Measurements from ENCODE around the gene STX16. TPM values are rescaled to one million over a fixed set of nuclear protein-coding genes. Genes with fewer than 3 reads are reported as not detected.

Gene STX16
- total RNA-seq, 1 donor from 2014 or later = 57.0 TPM

DNA sequence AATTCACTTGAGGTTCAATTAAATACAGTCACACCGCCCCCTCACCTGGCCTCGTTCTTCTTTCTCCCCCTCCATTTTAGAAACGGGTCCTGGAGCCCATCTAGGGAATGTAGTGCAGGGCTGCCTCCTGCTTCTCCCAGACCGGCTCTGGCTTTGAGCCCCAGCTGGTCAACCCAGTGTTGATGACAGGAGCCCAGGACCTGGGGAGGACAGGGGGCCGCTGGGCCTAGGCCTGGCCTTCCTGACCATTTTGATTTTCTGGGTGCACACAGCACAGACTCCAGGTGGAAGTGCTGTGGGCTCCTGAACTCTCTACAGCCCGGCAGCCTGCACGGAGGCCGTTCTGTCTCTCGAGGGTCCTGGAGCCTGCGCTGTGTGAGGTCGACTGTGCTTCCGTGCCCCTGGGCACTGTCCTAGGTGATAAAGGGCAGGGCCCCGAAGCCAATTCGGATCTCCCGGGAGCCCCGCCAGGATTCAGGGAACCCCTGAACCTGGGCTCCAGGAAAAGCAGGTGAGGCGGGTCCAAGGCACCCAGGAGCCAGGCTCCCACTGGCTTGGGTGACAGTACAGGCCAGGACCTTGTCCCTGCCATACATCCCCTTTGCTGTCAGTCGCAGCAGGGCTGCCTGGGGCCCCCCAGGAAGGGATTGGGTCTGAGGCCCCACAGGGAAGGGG lies 64.9 kb downstream of the STX16 start:
- Histone ChIP-seq H3K4me1 (no peaks in the 10 kb centered on the region), H3K27ac (no peak overlapping the region), H3K36me3 (no peaks in the 10 kb centered on the region), H3K27me3 (peaks cover 9% of the 10 kb centered on the region), H3K4me3 (no peak overlapping the region), H3K9me3 (no peaks in the 10 kb centered on the region)
- TF ChIP-seq, protein P1, sequence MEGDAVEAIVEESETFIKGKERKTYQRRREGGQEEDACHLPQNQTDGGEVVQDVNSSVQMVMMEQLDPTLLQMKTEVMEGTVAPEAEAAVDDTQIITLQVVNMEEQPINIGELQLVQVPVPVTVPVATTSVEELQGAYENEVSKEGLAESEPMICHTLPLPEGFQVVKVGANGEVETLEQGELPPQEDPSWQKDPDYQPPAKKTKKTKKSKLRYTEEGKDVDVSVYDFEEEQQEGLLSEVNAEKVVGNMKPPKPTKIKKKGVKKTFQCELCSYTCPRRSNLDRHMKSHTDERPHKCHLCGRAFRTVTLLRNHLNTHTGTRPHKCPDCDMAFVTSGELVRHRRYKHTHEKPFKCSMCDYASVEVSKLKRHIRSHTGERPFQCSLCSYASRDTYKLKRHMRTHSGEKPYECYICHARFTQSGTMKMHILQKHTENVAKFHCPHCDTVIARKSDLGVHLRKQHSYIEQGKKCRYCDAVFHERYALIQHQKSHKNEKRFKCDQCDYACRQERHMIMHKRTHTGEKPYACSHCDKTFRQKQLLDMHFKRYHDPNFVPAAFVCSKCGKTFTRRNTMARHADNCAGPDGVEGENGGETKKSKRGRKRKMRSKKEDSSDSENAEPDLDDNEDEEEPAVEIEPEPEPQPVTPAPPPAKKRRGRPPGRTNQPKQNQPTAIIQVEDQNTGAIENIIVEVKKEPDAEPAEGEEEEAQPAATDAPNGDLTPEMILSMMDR (IDR thresholded peaks at IDR 0.05) = no peak
- DNase-seq (peak; percentile 59), ATAC-seq (no peak)
- intact Hi-C loops (cut with DNase I) = no loop called here

DNA sequence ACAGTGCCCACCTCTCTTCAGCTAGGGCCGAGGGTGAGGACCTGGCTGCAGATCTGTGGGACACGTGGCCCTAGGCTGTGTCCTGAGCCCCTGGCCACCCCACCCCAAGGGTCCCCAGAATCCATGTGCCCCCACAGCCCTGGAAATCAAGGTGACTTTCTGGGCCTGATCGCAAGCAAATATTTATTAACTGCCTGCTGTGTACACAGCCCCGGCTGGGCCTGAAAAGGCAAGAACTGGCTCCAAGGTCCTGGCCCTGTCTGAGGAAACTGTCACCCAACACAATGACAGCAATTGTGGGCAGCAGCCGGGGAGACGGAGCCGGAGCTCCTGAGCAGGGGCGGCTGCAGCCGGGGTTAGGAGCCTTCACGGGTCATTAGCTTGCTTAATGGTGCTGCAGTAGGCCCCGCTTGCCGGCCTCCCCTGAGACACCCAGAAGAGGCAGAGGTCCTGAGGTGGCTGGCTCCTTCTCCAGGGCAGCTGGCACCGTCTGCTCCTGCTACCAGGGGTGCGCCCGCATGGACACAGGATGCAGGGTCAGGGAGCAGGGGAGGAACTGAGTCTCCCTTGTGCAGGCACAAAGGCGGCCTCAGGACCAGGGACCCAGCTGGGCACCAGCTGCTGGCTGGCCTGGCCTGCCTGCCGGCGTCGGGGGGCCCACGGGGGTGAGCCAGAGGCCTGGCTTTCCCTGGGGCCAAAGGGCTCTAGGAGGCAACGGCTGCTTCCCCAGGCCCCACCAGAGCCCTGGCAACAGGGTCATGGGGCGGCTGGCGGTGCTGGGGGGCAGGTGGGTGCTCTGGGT lies 65.6 kb downstream of the STX16 start:
- DNase-seq = no peak
- no peak for ATAC-seq
- intact Hi-C loops (cut with DNase I) = no loop called here
- Histone ChIP-seq H3K27ac (no peak overlapping the region), H3K27me3 (peaks cover 11% of the 10 kb centered on the region), H3K36me3 (no peaks in the 10 kb centered on the region), H3K9me3 (no peaks in the 10 kb centered on the region), H3K4me3 (no peak overlapping the region), H3K4me1 (no peaks in the 10 kb centered on the region)
- TF ChIP-seq, protein P1 (IDR thresholded peaks at IDR 0.05) = no peak

DNA sequence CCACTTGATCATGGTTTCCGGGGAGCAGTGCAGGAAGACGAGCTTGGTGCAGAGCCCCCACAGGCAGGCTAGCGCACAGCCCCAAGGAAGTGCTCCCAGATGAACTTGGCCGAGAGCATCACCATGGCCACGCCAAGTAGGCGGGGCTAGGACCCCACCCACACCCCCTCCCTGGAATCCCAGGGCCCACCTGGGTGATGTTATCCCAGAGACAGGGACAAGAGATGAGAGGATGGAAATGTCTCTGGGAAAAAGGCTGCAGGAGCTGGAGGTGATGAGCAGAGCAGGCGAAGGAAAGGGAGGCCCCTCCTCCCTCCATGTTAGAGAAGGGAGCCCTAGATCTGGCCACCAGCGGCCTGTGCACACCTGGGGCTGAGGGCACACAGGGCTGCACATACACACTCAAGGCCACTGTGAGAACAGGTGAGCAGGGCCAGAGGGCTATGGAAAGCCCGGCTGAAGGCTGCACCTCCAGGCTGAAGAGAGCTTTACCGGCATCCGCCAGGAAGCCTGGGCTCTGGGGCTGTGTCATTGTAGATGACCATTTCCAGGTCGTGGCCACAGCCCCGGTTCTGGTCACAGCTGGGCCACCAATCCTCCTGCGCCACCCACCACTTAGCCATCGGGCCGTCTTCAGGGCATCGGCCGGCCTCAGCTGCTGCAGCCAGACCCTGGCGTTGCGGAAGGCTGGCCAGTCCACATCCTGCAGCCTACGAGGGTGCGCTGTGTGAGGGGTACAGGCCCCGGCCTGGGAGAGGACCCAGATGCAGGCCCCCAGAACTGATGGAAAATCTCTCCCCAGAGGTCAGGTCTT lies 66.4 kb downstream of the STX16 start:
- no peak overlapping the region for H3K27ac ChIP-seq
- H3K4me1 ChIP-seq = no peaks in the 10 kb centered on the region
- H3K9me3 ChIP-seq = no peaks in the 10 kb centered on the region
- no peak overlapping the region for H3K4me3 ChIP-seq
- ATAC-seq = no peak
- peaks cover 19% of the 10 kb centered on the region for H3K27me3 ChIP-seq
- TF ChIP-seq, protein P1 (IDR thresholded peaks at IDR 0.05) = no peak
- DNase-seq = no peak
- intact Hi-C loops (cut with DNase I) = no loop called here
- H3K36me3 ChIP-seq = no peaks in the 10 kb centered on the region

DNA sequence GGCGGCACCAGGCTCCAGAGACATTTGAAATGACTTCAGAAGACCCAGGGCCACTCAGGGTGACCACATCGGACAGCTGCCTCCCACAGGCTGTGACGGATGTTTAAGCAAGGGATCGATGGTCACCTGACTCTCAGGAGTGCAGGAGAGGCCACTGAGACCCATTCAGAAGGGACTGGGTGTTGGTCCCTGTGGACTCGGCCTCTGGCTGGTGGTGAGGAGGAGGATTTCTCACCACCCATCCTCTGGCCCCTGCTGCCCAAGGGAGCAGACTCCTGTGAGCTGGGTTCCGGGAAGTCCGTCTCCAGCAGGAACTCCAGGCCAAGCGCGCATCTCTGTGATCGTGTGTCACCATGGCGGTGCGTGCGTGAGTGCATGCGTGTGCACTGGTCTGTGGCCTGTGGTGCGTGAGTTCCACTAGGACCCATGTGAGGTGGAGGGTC lies 67.1 kb downstream of the STX16 start:
- DNase-seq = no peak
- TF ChIP-seq, protein P1 (IDR thresholded peaks at IDR 0.05) = no peak
- Histone ChIP-seq H3K9me3 (no peaks in the 10 kb centered on the region), H3K27me3 (peaks cover 26% of the 10 kb centered on the region), H3K36me3 (no peaks in the 10 kb centered on the region), H3K4me1 (no peaks in the 10 kb centered on the region), H3K27ac (no peak overlapping the region), H3K4me3 (no peak overlapping the region)
- intact Hi-C loops (cut with DNase I) = no loop called here
- no peak for ATAC-seq

DNA sequence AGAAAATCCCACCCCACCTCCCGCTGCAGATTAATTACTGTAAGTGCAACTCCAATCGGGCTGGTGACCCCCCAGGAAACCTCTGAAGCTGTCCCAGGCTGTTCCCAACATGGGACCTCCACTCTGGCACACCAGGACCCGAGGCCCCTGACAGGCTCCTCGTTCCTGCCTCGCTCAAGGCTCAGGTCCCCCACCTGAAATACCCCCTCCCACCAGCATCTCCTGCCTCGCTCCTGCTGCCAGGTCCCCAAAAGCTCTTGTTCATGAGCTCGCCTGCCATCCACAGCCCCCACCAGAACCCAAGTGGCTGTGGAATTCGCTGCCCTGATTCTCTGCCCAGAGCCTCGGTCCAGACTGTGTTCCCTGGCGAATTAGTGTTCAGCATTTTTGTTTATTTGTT lies 67.6 kb downstream of the STX16 start:
- H3K27ac ChIP-seq = no peak overlapping the region
- no peak for ATAC-seq
- no peak for DNase-seq
- intact Hi-C loops (cut with DNase I) = no loop called here
- TF ChIP-seq, protein P1 (IDR thresholded peaks at IDR 0.05) = no peak
- no peaks in the 10 kb centered on the region for H3K9me3 ChIP-seq
- peaks cover 29% of the 10 kb centered on the region for H3K27me3 ChIP-seq
- H3K4me1 ChIP-seq = no peaks in the 10 kb centered on the region
- no peaks in the 10 kb centered on the region for H3K36me3 ChIP-seq
- H3K4me3 ChIP-seq = no peak overlapping the region

All from upper lobe of right lung (tissue), 1 donor.